ENCODE measurements around the gene CHST7. TPM values are rescaled to one million over a fixed set of nuclear protein-coding genes. Genes with fewer than 3 reads are reported as not detected.

CHST7 gene
- total and polyA plus RNA-seq, 2 of the 8 experiments (the other 6 are each of a cell fraction or from before 2014, with no cell fraction given), result 7.9 to 14.1 TPM

- no peak for TF ChIP-seq NANOG (IDR thresholded peaks at IDR 0.05; ENCODE audit: insufficient read depth, low read depth, low read length, poor library complexity, severe bottlenecking)
- TF ChIP-seq USF2 (IDR thresholded peaks at IDR 0.05; ENCODE audit: low read length), result no peak
Measured at GRCh38 chrX:46611658-46612362, 38.2 kb downstream of the CHST7 start (continued).

All from H1 (cell line).